ENCODE measurements around the gene SCAMP4. TPM values are rescaled to one million over a fixed set of nuclear protein-coding genes. Genes with fewer than 3 reads are reported as not detected.
A peak's percentile ranks its signal among the peaks of the same experiment; 100 is the strongest.

The SCAMP4 gene
- total and polyA plus RNA-seq, 9 of the 15 experiments (the other 6 are each of a cell fraction or from before 2014, with no cell fraction given): 0.81 to 45.9 (median 12.8) TPM

DNA sequence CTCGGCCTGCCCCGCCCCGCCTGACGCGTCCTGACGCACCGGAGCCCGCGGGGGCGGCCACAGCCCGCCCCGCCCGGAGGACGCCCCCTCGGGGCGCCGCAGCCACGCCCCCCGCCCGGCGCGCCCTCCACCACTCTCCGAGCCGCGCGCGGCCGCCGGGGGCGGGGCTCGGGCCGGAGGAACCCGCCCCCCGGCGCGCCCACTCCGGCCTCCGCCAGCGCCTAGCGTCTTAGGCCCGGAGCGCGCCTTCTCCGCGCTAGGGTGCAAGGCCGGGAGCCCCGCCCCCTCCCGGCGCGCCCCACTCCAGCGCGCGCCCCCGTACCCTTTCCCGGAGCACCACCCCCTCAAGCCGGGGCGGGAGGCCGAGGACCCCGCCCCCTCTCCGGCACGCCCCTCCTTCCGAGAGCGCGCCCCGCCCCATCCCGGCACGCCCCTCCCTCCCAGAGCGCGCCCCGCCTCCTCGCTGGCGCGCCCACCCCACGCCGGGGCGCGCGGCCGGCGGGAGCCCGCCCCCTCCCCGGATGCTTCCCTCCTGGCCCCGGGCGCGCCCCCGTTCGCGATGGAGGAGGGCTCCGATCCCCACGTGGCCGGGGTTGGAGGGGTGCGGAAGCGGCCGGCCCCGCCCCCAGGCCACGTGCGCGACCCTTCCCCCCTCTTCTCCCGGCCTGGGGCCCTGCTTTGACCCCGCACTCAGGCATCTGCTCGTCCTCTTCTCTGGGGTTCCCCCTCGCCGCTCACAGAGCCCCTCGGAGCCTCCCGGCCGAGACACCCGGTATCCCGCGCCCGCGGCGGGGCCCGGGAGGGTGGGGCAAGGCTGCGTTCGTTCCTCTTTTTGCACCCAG, 41.3 kb upstream of the SCAMP4 start (continued):
- TF ChIP-seq, protein P1, sequence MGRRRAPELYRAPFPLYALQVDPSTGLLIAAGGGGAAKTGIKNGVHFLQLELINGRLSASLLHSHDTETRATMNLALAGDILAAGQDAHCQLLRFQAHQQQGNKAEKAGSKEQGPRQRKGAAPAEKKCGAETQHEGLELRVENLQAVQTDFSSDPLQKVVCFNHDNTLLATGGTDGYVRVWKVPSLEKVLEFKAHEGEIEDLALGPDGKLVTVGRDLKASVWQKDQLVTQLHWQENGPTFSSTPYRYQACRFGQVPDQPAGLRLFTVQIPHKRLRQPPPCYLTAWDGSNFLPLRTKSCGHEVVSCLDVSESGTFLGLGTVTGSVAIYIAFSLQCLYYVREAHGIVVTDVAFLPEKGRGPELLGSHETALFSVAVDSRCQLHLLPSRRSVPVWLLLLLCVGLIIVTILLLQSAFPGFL (CRISPR knock-in tag; IDR thresholded peaks at IDR 0.05): no peak
- TF ChIP-seq, protein P2, sequence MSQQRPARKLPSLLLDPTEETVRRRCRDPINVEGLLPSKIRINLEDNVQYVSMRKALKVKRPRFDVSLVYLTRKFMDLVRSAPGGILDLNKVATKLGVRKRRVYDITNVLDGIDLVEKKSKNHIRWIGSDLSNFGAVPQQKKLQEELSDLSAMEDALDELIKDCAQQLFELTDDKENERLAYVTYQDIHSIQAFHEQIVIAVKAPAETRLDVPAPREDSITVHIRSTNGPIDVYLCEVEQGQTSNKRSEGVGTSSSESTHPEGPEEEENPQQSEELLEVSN (IDR thresholded peaks at IDR 0.05; ENCODE audit: borderline replicate concordance in 1 of 2, extremely low read depth in 1 of 2, insufficient read depth in 1 of 2, insufficient read length in 1 of 2, low read depth in 1 of 2, low read length in 1 of 2, poor library complexity in 1 of 2, severe bottlenecking in 1 of 2): peak; percentile 68 to 76
- TF ChIP-seq C11orf30 (IDR thresholded peaks at IDR 0.05; ENCODE audit: low read depth): no peak
- TF ChIP-seq, protein P3, sequence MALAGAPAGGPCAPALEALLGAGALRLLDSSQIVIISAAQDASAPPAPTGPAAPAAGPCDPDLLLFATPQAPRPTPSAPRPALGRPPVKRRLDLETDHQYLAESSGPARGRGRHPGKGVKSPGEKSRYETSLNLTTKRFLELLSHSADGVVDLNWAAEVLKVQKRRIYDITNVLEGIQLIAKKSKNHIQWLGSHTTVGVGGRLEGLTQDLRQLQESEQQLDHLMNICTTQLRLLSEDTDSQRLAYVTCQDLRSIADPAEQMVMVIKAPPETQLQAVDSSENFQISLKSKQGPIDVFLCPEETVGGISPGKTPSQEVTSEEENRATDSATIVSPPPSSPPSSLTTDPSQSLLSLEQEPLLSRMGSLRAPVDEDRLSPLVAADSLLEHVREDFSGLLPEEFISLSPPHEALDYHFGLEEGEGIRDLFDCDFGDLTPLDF (CRISPR knock-in tag; IDR thresholded peaks at IDR 0.05): no peak
- no peak; the same call in 1 of the 2 replicates for TF ChIP-seq ESRRA (IDR thresholded peaks at IDR 0.05; ENCODE audit: borderline replicate concordance, low read depth)
- TF ChIP-seq, protein P4, sequence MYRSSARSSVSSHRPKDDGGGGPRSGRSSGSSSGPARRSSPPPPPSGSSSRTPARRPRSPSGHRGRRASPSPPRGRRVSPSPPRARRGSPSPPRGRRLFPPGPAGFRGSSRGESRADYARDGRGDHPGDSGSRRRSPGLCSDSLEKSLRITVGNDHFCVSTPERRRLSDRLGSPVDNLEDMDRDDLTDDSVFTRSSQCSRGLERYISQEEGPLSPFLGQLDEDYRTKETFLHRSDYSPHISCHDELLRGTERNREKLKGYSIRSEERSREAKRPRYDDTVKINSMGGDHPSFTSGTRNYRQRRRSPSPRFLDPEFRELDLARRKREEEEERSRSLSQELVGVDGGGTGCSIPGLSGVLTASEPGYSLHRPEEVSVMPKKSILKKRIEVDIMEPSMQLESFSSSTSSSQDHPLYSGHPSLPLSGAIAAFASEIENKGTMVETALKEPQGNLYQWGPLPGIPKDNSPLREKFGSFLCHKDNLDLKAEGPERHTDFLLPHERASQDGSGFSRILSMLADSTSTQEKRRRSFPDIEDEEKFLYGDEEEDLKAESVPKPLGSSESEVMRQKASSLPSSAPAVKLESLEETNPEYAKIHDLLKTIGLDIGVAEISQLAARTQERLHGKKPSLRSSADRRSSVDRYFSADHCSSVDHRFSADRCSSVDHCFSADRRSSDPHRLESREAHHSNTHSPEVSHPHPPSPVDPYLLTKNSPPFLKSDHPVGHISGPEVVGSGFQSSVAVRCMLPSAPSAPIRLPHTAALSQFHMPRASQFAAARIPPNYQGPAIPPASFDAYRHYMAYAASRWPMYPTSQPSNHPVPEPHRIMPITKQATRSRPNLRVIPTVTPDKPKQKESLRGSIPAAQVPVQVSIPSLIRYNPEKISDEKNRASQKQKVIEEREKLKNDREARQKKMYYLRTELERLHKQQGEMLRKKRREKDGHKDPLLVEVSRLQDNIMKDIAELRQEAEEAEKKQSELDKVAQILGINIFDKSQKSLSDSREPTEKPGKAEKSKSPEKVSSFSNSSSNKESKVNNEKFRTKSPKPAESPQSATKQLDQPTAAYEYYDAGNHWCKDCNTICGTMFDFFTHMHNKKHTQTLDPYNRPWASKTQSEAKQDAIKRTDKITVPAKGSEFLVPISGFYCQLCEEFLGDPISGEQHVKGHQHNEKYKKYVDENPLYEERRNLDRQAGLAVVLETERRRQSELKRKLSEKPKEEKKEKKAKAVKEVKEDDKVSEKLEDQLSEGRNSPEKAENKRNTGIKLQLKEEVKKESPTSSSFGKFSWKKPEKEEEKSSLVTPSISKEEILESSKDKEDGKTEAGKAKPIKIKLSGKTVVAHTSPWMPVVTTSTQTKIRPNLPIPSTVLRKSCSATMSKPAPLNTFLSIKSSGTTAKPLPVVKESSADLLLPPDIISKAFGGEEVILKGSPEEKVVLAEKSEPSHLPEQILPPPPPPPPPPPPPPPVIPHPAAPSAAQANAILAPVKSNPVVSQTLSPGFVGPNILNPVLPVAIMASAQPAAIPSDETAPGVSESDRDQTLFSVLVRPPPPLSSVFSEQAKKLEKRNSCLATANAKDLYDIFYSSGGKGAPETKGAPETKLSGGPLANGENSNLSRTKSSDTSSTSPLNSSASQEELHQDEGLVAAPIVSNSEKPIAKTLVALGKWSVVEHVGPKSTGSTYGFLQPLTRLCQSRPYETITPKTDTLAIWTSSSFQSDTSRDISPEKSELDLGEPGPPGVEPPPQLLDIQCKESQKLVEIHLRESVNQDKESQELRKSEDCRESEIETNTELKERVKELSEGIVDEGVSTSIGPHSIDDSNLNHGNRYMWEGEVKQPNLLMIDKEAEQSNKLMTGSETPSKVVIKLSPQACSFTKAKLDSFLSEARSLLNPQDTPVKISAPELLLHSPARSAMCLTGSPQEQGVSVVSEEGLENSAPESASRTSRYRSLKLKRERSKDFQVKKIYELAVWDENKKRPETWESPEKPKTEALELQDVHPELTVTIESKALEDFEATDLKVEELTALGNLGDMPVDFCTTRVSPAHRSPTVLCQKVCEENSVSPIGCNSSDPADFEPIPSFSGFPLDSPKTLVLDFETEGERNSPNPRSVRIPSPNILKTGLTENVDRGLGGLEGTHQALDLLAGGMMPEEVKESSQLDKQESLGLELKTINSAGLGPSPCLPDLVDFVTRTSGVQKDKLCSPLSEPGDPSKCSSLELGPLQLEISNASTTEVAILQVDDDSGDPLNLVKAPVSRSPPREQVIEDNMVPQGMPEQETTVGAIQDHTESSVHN (IDR thresholded peaks at IDR 0.05; ENCODE audit: borderline replicate concordance in 1 of 2, low read depth in 1 of 2): no peak
- 0 out of 4 replicates have a peak, but pooled peaks of 1 of the 2 experiments have one; percentile 7 for TF ChIP-seq RCOR1 (IDR thresholded peaks at IDR 0.05; ENCODE audit: borderline replicate concordance in 1 of 2, low read depth in 2 of 2, low read length in 2 of 2)
- TF ChIP-seq MCM5 (IDR thresholded peaks at IDR 0.05; ENCODE audit: low read depth): no peak
- TF ChIP-seq RBM22 (IDR thresholded peaks at IDR 0.05; ENCODE audit: low read depth, low read length, poor library complexity, severe bottlenecking): no peak
- peak; percentile 89 for TF ChIP-seq POLR2G (IDR thresholded peaks at IDR 0.05; ENCODE audit: low read depth, low read length)
- TF ChIP-seq, protein P5, sequence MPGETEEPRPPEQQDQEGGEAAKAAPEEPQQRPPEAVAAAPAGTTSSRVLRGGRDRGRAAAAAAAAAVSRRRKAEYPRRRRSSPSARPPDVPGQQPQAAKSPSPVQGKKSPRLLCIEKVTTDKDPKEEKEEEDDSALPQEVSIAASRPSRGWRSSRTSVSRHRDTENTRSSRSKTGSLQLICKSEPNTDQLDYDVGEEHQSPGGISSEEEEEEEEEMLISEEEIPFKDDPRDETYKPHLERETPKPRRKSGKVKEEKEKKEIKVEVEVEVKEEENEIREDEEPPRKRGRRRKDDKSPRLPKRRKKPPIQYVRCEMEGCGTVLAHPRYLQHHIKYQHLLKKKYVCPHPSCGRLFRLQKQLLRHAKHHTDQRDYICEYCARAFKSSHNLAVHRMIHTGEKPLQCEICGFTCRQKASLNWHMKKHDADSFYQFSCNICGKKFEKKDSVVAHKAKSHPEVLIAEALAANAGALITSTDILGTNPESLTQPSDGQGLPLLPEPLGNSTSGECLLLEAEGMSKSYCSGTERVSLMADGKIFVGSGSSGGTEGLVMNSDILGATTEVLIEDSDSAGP (CRISPR knock-in tag; IDR thresholded peaks at IDR 0.05): no peak

Measured in K562 (cell line).